Psoas muscle (tissue), 8 donors: ENCODE measurements around the gene LAD1. TPM values are rescaled to one million over a fixed set of nuclear protein-coding genes. Genes with fewer than 3 reads are reported as not detected.

Experiments used
- ATAC-seq, 4 donors: fragments of 200-7000 bp; cut with Tn5 transposase; one replicate each; pipeline ENCODE4 v1.9.1; 2020; ENCODE audit warnings: moderate library complexity in 3 of 4, mild to moderate bottlenecking in 2 of 4
- DNase-seq, 2 donors: peaks; one replicate each; pipeline ENCODE4 v3.0.0-alpha.2; 2020
- H3K27ac ChIP-seq: fragments of 200-600 bp; one replicate; pipeline ENCODE4 v1.8.0; 2022
- H3K27me3 ChIP-seq, 3 donors: fragments of 200-600 bp in 1 of 3; one replicate each; pipeline versions ENCODE4 v1.6.1 to v1.8.0; 2013 to 2022; ENCODE audit warnings: low read length in 2 of 3, mild to moderate bottlenecking in 2 of 3, moderate library complexity in 1 of 3; ENCODE audit not compliant: insufficient read depth in 3 of 3
- H3K36me3 ChIP-seq, 2 donors: fragments of 200-600 bp in 1 of 2; one replicate each; pipeline versions ENCODE4 v1.6.1 to v1.8.0; 2013 to 2022; ENCODE audit warnings: low read depth in 1 of 2, mild to moderate bottlenecking in 1 of 2, moderate library complexity in 1 of 2; ENCODE audit not compliant: insufficient read depth in 1 of 2
- H3K4me1 ChIP-seq: fragments of 200-600 bp; one replicate; pipeline ENCODE4 v1.8.0; 2022
- H3K4me3 ChIP-seq: fragments of 200-600 bp; one replicate; pipeline ENCODE4 v1.8.0; 2022; ENCODE audit warnings: mild to moderate bottlenecking
- H3K9me3 ChIP-seq: fragments of 200-600 bp; one replicate; pipeline ENCODE4 v1.8.0; 2022
- WGBS, 3 donors: extraction: QIAGEN DNeasy Blood & Tissue Kit; methylation state at CpG; one replicate each; pipeline versions ENCODE4 v1.1.6 to v1.1.7; 2013; 5-methylcytosine and 5-hydroxymethylcytosine counted together
- intact Hi-C, 2 donors: fragments of 100-400 bp; cut with DNase I; formaldehyde crosslinking; loops; one replicate each; pipeline versions ENCODE4 v1.11.0 to v1.14.2; 2022
- polyA plus RNA-seq, 3 donors: library from polyadenylated mRNA; stranded (reverse); fragments of 200-250 nt; gene quantifications; one replicate each; pipeline ENCODE4 v1.2.3, GENCODE V29; 2013
- total RNA-seq, 4 donors: library from RNA; stranded (reverse); fragmentation: NEBNext Ultra II Directional in 2 of 4; extraction: Animal tissue kit (Norgen Biotek cat#: 25700) in 2 of 4; gene quantifications; one replicate each; pipeline versions ENCODE4 v1.2.1 to v1.2.4, GENCODE V29; 2021 to 2023
- TF ChIP-seq, protein P1 (sequence below): fragments of 200-600 bp; IDR thresholded peaks from one replicate; pipeline ENCODE4 v1.8.0; 2022; ENCODE audit warnings: antibody characterized with exemption
- donor health status: healthy with polysubstance abuse.
- donor health status: DM: no; HTN: no; CAD: no; lungs with moderate emphysema.
- donor health status: Bipolar disorder and iron deficiency.
- donor health status: healthy.
- donor health status: DM: yes; HTN: yes; CAD: no.
- donor health status: DM: no; HTN: no; CAD: no.
- donor health status: DM: no; HTN: no; CAD: no.
- donor health status: DM: yes; HTN: yes; CAD: no.

LAD1 gene
- total and polyA plus RNA-seq, 7 donors = 0.23 to 17.7 (median 5.4) TPM

DNA sequence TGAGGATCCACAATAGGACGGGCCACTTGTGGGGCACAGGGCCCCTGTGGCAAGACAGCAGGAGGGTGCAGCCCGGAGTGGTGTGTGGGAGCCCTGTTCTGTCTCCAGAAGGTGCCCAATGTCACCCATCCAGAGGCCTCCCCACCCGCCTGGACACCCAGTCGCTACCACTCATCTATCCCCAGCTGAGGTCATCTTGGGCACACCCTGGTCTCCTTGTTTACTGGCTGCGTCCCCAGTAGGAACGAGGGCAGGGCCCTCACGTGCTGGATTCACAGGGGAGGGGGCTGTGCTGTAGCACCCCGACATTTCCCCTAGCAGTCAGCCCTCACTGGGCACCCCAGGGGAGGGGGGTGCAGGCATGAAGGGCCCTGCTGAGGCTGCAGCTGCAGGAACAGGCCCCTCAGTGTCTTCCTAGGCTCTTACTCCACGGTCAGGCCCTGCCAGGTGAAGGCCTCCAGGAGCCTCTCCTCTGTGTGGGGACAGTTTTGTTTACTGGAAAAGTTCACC lies 19.3 kb downstream of the LAD1 start:
- no peaks in the 10 kb centered on the region for H3K36me3 ChIP-seq
- no peak for ATAC-seq
- WGBS, 3 donors = 86 to 90% (median 88%) methylated on average over 9 of the region's 9 CpGs
- H3K27ac ChIP-seq = no peak overlapping the region
- DNase-seq = no peak
- no peaks in the 10 kb centered on the region for H3K9me3 ChIP-seq
- intact Hi-C loops = no loop called here
- peaks cover 0 to 8% (median 0%) of the 10 kb centered on the region in 3 donors for H3K27me3 ChIP-seq
- TF ChIP-seq, protein P1, sequence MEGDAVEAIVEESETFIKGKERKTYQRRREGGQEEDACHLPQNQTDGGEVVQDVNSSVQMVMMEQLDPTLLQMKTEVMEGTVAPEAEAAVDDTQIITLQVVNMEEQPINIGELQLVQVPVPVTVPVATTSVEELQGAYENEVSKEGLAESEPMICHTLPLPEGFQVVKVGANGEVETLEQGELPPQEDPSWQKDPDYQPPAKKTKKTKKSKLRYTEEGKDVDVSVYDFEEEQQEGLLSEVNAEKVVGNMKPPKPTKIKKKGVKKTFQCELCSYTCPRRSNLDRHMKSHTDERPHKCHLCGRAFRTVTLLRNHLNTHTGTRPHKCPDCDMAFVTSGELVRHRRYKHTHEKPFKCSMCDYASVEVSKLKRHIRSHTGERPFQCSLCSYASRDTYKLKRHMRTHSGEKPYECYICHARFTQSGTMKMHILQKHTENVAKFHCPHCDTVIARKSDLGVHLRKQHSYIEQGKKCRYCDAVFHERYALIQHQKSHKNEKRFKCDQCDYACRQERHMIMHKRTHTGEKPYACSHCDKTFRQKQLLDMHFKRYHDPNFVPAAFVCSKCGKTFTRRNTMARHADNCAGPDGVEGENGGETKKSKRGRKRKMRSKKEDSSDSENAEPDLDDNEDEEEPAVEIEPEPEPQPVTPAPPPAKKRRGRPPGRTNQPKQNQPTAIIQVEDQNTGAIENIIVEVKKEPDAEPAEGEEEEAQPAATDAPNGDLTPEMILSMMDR = no peak
- H3K4me1 ChIP-seq = peaks cover 14% of the 10 kb centered on the region
- no peak overlapping the region for H3K4me3 ChIP-seq

DNA sequence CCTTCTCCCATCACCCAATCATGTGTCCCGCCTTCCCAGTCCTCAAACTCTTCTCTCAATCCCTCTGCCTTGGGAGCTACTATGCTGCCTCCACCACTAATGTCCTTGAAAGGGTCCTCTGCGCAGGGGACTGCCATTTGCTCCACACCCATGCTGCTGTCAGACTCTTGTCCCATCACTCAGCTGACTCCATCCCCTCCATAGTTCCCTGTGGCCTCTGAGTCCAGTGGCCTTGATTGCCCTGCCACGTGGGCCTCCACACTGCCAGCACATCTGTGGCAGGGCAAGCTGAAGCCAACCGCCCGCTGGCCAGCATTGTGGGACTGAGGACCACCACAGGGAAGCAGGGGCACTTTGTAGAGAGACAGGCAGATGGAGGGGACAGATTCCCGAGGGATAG lies 20.3 kb downstream of the LAD1 start:
- WGBS, 3 donors = 55 to 71% (median 63%) methylated on average over 6 of the region's 6 CpGs
- Histone ChIP-seq H3K27me3 (peaks cover 0 to 9% (median 0%) of the 10 kb centered on the region in 3 donors), H3K27ac (no peak overlapping the region), H3K4me3 (no peak overlapping the region), H3K4me1 (peaks cover 7% of the 10 kb centered on the region), H3K36me3 (no peaks in the 10 kb centered on the region), H3K9me3 (no peaks in the 10 kb centered on the region)
- ATAC-seq (peak in 1 of 4 donors; percentile 40), DNase-seq (no peak)
- intact Hi-C loops = no loop called here
- TF ChIP-seq, protein P1 = no peak

DNA sequence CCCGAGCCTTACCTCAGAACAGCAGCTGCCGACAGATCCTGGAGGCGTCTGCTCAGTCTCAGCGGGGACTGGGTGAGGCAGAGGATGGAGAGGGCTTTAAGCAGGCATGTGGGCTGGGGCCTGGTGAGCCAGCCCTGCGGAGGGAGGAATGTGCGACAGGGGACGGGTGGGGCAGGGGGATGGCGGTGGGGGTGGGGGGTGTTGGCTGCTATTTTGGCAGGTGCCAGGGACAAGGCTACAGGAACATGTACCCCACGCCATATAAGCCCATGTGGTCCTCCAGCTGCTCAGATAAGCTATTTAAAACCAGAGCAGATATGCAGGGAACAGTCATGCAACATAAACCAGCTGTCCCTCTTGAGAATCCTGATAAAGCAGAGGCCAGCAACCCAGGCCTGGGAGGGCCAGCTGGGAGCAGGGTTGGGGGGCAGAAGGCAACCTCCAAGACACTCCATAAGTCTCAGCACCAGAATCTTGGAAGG lies 21.5 kb downstream of the LAD1 start, which contains the start of gene TNNT2:
TSS of gene TNNT2 (minus strand) at position 70 of the 482 bp plus-strand sequence. CDS start 4,426 bp downstream, outside the sequence.
- peaks cover 0 to 9% (median 0%) of the 10 kb centered on the region in 3 donors for H3K27me3 ChIP-seq
- H3K27ac ChIP-seq = no peak within 1 kb of the TSS
- TF ChIP-seq, protein P1 = no peak
- H3K9me3 ChIP-seq = no peaks in the 10 kb centered on the region
- H3K4me3 ChIP-seq = no peak within 1 kb of the TSS
- no peaks in the 10 kb centered on the region for H3K36me3 ChIP-seq
- no peak for ATAC-seq
- no peaks in the 10 kb centered on the region for H3K4me1 ChIP-seq
- no peak for DNase-seq
- WGBS, 3 donors = 49 to 57% (median 50%) methylated on average over 9 of the region's 9 CpGs
- intact Hi-C loops = no loop called here

DNA sequence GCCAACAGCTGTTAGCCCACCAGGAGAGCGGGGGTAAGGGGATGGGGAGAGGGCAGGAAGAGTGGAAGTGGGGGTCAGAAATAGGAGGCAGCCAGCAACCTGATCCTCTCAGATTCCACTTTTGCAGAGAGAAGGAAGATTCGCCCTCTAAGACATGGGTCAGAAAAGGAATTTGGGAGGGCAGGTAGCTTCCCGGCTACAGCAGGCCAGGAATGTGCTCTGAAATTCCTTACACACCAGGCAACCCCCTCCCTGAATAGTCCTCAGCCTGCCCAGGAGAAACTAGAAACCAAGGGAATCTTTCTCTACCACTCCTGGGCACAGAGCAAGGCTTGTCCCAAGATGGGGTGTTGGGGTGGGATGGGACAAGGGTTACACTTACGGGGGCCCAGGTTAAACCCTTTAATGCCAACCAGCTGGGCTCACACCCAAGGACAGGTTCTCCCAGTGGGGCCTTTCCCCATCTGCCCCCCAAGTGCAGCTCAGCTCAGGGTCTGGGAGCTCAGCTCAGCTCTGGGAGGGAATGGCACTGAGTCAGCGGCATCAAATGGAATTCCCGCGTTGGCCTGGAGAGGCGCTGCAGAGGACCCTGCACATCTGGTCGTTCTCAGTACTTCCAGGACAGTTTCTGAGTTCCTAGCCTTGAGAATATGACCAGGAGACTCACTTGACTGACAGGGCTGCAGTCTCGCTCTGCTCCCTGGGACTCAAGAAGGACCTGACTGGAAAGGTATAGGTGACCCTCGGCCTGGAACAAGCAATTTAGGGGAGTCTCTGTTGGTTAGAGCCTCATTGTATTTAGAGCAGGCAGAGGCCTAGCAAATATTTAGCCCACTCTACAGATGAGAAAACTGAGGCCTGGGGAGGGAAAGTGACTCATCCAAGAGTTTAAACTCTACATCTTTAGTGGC lies 22.4 kb downstream of the LAD1 start:
- no peaks in the 10 kb centered on the region for H3K4me1 ChIP-seq
- WGBS, 3 donors = 52 to 58% (median 55%) methylated on average over 11 of the region's 11 CpGs
- intact Hi-C loops = no loop called here
- peaks cover 0 to 8% (median 0%) of the 10 kb centered on the region in 3 donors for H3K27me3 ChIP-seq
- H3K9me3 ChIP-seq = no peaks in the 10 kb centered on the region
- TF ChIP-seq, protein P1 = no peak
- peak in 2 of 4 donors; percentile 15 to 45 for ATAC-seq
- no peak for DNase-seq
- H3K4me3 ChIP-seq = no peak overlapping the region
- no peaks in the 10 kb centered on the region for H3K36me3 ChIP-seq
- H3K27ac ChIP-seq = no peak overlapping the region
